Measurements from ENCODE around the gene RAB1B. TPM values are rescaled to one million over a fixed set of nuclear protein-coding genes. Genes with fewer than 3 reads are reported as not detected.

RAB1B gene
- total RNA-seq, 1 donor from 2014 or later, result 150 TPM

GRCh38 chr11:66289548-66290329 is 21.3 kb downstream of the RAB1B start:
- H3K27me3 Mint-ChIP-seq (ENCODE audit: unreplicated experiment), result peaks cover 15% of the 10 kb centered on the region
- H3K27ac Mint-ChIP-seq (ENCODE audit: unreplicated experiment), result peak overlapping the region; percentile 99
- H3K36me3 Mint-ChIP-seq (ENCODE audit: unreplicated experiment), result no peaks in the 10 kb centered on the region
- peak; percentile 95 for DNase-seq (ENCODE audit: extremely low spot score, unreplicated experiment)
- no peak for TF ChIP-seq CTCF (IDR thresholded peaks at IDR 0.05)
- H3K4me3 Mint-ChIP-seq (ENCODE audit: unreplicated experiment), result peak overlapping the region; percentile 94
- H3K9me3 Mint-ChIP-seq (ENCODE audit: unreplicated experiment), result no peaks in the 10 kb centered on the region
- peaks cover 34% of the 10 kb centered on the region for H3K4me1 Mint-ChIP-seq (ENCODE audit: unreplicated experiment)

DNA sequence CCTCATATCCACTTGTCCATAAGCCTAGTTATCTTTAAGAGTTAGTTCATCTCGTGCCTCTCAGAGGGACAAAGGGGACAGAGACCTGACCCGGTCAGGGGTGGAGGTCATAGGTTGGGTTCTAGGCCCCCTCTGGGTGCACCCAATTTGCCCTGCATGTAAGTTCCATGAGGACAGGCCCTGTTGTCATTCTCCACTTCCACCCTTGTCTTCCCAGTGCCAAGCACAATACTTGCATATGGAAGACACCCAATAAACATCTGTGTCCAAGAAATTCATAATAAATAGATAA is 21.8 kb downstream of the RAB1B start:
- peaks cover 34% of the 10 kb centered on the region for H3K4me1 Mint-ChIP-seq (ENCODE audit: unreplicated experiment)
- peaks cover 15% of the 10 kb centered on the region for H3K27me3 Mint-ChIP-seq (ENCODE audit: unreplicated experiment)
- DNase-seq (ENCODE audit: extremely low spot score, unreplicated experiment), result no peak
- no peak for TF ChIP-seq CTCF (IDR thresholded peaks at IDR 0.05)
- H3K27ac Mint-ChIP-seq (ENCODE audit: unreplicated experiment), result peak overlapping the region; percentile 99
- H3K4me3 Mint-ChIP-seq (ENCODE audit: unreplicated experiment), result peak overlapping the region; percentile 94
- H3K36me3 Mint-ChIP-seq (ENCODE audit: unreplicated experiment), result no peaks in the 10 kb centered on the region
- H3K9me3 Mint-ChIP-seq (ENCODE audit: unreplicated experiment), result no peaks in the 10 kb centered on the region

- Mint-ChIP-seq H3K27me3 (ENCODE audit: unreplicated experiment) (peaks cover 17% of the 10 kb centered on the region), H3K36me3 (ENCODE audit: unreplicated experiment) (no peaks in the 10 kb centered on the region), H3K4me1 (ENCODE audit: unreplicated experiment) (peaks cover 34% of the 10 kb centered on the region), H3K4me3 (ENCODE audit: unreplicated experiment) (peak overlapping the region; percentile 63), H3K9me3 (ENCODE audit: unreplicated experiment) (no peaks in the 10 kb centered on the region), H3K27ac (ENCODE audit: unreplicated experiment) (no peak overlapping the region)
- TF ChIP-seq CTCF (IDR thresholded peaks at IDR 0.05), result no peak
- no peak for DNase-seq (ENCODE audit: extremely low spot score, unreplicated experiment)
These were observed 22.9 kb downstream of the RAB1B start for GRCh38 chr11:66291303-66291705.

GRCh38 chr11:66291706-66292542 is 23.5 kb downstream of the RAB1B start, which contains the start of gene TMEM151A:
Gene TMEM151A, plus strand, starts transcription at chr11:66291894. Its CDS starts 120 bp downstream, at chr11:66292014.
- Mint-ChIP-seq H3K36me3 (ENCODE audit: unreplicated experiment) (no peaks in the 10 kb centered on the region), H3K9me3 (ENCODE audit: unreplicated experiment) (no peaks in the 10 kb centered on the region), H3K27ac (ENCODE audit: unreplicated experiment) (no peak within 1 kb of the TSS), H3K27me3 (ENCODE audit: unreplicated experiment) (peaks cover 19% of the 10 kb centered on the region), H3K4me3 (ENCODE audit: unreplicated experiment) (peak within 1 kb of the TSS; percentile 63), H3K4me1 (ENCODE audit: unreplicated experiment) (peaks cover 31% of the 10 kb centered on the region)
- no peak for DNase-seq (ENCODE audit: extremely low spot score, unreplicated experiment)
- TF ChIP-seq CTCF (IDR thresholded peaks at IDR 0.05), result no peak

All from osteocyte (in vitro differentiated cells).